HG02623 (cell line): Measurements from ENCODE around the gene SNF8.
"Not testable (repeated sequence)": the region's sequence is repeated elsewhere in the genome, so short reads cannot be mapped to it uniquely, and the experiment has no call there.

Source experiments
- ATAC-seq: cut with Tn5 transposase; IDR thresholded peaks from one replicate; pipeline ENCODE4 v1.9.1; 2021; ENCODE audit warnings: moderate library complexity; ENCODE audit not compliant: unreplicated experiment

Gene SNF8, protein sequence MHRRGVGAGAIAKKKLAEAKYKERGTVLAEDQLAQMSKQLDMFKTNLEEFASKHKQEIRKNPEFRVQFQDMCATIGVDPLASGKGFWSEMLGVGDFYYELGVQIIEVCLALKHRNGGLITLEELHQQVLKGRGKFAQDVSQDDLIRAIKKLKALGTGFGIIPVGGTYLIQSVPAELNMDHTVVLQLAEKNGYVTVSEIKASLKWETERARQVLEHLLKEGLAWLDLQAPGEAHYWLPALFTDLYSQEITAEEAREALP

GRCh38 chr17:48944515-48945260 lies at the start of gene SNF8:
SNF8 (minus strand) TSS chr17:48944842; CDS start chr17:48944734, 108 bp downstream.
- peak; percentile 78 for ATAC-seq

- no peak for ATAC-seq
Observed at GRCh38 chr17:48993951-48994350, 49.3 kb upstream of the SNF8 start.

GRCh38 chr17:48993305-48993704 lies 48.7 kb upstream of the SNF8 start:
- no peak for ATAC-seq

- no peak for ATAC-seq
Observed at GRCh38 chr17:48992444-48992843, 47.8 kb upstream of the SNF8 start.

DNA sequence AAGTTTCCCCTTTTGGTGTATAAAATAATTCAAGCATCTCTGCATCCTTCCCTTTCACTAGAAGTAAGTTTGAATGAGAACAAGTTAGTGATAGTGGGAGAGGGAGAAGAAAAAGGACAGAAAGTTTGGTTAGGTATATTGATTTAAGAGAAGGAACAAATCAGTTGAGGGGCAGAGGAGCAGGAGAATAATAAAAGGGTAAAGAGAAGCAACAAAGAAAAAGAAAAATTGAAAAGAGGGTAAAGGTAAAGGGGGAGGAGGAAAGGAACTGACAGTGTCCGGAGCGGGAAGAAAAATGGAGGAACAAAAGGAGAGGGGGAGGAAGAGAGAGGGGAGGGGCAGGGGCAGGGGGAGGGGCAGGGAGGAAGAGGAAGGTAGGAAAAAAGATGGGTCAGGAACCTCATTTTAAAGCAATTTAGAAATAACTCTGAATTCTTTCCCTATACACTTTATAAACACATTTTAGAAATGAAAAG lies 46.3 kb upstream of the SNF8 start:
- no peak for ATAC-seq

- ATAC-seq: no peak
Observed at GRCh38 chr17:48989100-48989499, 44.5 kb upstream of the SNF8 start.

GRCh38 chr17:48985436-48986245 lies 41.0 kb upstream of the SNF8 start:
- no peak for ATAC-seq

DNA sequence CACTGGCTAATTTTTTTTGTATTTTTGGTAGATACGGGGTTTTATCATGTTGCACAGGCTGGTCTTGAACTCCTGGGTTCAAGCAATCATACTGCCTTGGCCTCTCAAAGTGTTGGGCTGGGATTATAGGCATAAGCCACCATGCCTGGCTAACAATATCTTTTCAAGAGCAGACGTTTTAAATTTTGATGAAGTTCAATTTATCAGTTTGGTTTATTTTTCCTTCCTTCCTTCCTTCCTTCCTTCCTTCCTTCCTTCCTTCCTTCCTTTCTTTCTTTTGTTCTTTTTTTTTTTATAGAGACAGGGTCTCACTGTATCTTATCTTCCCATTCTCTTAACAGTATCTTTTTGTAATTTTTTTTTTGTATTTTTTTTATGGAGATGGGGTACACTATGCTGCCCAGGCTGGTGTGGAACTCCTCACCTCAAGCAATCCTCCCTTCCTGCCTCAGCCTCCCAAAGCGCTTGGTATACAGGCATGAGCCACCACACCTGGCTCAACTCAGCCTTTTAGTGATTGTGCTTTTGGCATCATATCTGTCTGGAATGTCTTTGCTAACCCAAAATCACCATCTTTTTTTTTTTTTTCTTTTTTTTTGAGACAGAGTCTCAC lies 37.4 kb upstream of the SNF8 start:
- no peak for ATAC-seq

DNA sequence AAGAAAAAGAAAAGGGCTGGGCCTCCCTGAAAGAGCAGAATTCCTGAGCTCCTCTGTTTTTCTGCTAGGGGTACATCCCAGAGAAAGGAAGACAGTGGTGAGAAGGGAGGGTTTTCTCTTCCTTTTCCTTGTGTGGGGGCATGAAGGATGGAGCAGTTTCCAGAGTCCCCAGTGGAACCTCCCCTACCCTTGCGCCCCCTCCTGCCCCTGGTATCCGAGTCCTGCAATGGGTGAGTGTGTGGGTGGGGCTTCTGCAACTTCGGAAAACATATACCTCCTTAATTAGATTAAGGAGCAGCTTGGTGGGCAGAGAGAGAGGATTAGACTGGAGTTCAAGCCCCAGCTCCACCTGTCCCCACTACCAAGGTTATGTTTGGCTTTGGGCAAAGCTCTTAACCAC lies 29.2 kb upstream of the SNF8 start:
- ATAC-seq: no peak

- ATAC-seq: no peak
Observed at GRCh38 chr17:48972749-48973097, 28.1 kb upstream of the SNF8 start.

- ATAC-seq: no peak
Observed at GRCh38 chr17:48970865-48971687, 26.4 kb upstream of the SNF8 start.

DNA sequence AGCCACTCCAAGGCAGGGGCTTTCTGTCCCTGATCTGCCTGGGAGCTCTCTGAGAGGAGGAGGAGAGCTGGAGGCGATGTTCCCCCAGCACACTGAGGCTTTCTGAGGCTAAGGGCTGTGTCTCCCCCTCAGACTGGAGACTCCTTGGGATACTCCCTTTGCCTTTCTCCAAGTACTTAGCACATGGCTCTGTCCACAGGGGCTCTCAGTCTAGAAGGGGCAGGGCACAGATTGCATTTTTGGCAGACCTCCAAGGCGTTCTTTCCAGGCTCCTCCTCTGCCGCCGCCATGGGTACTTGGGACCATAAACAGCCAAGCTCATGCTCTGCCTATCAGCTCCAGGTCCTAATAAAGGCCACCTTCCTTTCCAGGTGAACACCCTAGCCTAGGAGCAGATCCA lies 25.6 kb upstream of the SNF8 start:
- ATAC-seq: no peak

- ATAC-seq: no peak
Observed at GRCh38 chr17:48961516-48962233, 17.0 kb upstream of the SNF8 start.

DNA sequence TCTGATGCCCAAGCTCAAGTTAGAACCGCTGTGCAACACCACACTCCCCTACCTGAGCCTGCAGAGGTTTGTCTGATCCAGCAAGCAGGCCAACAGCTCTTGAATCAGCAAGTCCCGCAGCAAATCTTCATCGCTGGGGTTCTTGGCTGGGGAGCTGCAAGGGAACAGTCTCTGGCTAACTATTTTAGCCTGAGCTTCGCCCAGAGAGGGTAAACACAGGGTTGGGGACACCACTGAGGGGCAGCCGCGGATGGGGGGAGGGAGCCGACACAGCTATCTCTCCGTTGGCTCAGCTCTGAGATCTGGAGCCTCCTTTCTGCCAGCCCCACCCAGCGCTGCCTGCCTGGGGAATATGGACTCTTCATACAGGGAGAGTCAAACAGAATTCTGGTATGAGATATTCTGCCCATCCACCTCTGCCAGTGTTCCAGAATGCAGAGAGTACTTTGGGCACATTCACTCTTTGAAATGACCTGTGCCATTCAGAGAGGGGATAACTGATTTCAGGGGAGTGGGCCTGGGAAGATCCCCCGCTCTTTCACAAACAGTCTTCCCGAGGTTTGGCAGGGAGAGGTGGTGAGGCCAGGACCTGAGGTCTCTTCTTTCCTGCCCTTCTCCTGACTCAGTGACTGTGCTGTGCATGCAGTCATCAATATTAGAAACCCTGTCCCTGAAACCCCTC lies 16.3 kb upstream of the SNF8 start:
- no peak for ATAC-seq

DNA sequence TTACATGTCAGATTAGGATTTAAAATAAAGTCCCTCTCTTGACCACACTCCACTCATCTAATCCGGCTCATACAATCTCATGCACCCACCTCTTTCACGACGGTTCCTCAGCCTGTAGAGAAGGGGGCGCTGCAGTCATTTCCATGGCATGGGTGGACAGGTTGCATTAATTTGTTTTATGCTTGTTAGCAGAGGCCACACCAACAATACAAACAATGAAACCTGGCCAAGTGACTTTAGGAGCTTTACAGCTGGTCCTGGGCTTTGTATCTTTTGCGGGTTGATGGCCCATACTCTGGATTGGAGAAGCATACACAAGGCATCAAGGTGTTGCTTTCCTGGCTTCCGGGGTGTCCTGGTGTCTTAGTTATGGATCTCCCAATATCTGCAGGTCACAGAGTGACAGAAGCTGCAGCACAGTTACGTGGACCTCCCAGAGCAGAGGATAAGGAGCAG lies 9.7 kb upstream of the SNF8 start:
- ATAC-seq: no peak

GRCh38 chr17:48952904-48953303 lies 8.3 kb upstream of the SNF8 start:
- no peak for ATAC-seq

DNA sequence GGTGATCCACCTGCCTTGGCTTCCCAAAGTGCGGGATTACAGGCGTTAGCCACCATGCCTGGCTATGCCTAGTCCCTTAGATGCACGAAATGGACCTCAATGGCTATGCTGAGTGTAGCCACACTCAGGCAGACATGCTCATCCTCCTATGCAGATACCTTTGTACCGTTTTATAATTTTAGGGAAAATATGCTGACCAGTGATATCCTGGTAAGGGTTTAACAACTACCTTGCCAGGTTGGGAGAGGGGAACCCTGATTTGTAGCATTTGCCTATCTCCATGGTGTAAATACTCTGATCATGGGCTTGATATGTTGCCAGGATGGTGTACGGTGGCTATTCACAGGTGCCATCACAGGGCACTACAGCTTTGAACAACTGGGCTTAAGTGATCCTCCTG lies 6.9 kb upstream of the SNF8 start:
- ATAC-seq: no peak

DNA sequence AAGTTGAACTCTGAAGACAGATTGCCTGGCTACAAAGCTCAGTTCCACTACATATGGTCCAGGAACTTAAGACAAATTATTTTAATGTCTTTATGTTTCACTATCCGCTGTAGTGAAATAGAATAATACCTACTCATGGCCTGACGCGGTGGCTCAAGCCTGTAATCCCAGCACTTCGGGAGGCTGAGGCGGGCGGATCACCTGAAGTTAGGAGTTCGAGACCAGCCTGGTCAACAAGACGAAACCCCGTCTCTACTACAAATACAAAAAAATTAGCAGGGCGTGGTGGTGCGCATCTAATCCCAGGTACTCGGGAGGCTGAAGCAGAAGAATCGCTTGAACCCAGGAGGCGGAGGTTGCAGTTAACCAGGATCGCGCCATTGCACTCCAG lies 614 bp upstream of the SNF8 start:
- not testable (repeated sequence) for ATAC-seq

DNA sequence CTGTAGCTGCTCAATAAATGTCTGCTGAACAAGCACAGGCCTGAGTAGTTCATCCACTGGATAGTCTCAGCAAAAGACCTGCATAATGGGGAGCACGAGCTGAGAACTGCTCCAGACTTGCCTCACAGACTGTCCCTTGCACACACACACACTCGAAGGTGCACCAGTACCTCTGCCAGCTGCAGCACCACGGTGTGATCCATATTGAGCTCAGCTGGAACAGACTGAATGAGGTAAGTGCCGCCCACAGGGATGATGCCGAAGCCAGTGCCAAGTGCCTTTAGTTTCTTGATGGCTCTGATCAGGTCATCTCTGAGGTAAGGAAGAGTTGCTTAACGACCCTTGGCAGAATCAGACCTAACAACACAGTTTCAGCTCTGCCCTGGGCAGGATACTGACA lies 11.6 kb downstream of the SNF8 start:
- no peak for ATAC-seq
